H9 (cell line): ENCODE results near the gene CDKAL1. TPM values are rescaled to one million over a fixed set of nuclear protein-coding genes. Genes with fewer than 3 reads are reported as not detected.
A peak's percentile ranks its signal among the peaks of the same experiment; 100 is the strongest.

Experiments
- DNase-seq: peaks from one replicate; pipeline ENCODE4 v3.0.0-alpha.2; 2017
- H2AFZ ChIP-seq: one replicate; pipeline ENCODE4 v1.6.1; 2013; ENCODE audit warnings: mild to moderate bottlenecking, low read length, control low read depth, moderate library complexity
- H2AK5ac ChIP-seq: 2 replicates; pipeline ENCODE4 v1.6.1; 2013; ENCODE audit warnings: low read length, control low read depth, mixed read lengths; ENCODE audit not compliant: insufficient read length
- H2BK120ac ChIP-seq: one replicate; pipeline ENCODE4 v1.6.1; 2013; ENCODE audit warnings: low read depth, mild to moderate bottlenecking, low read length, control low read depth, inconsistent platforms; ENCODE audit not compliant: poor library complexity, severe bottlenecking
- H2BK12ac ChIP-seq: 2 replicates; pipeline ENCODE4 v1.6.1; 2013; ENCODE audit warnings: low read length, control low read depth, mixed read lengths, low read depth; ENCODE audit not compliant: insufficient read length
- H2BK15ac ChIP-seq: 2 replicates; pipeline ENCODE4 v1.6.1; 2013; ENCODE audit warnings: low read depth, low read length, control low read depth
- H2BK20ac ChIP-seq: one replicate; pipeline ENCODE4 v1.6.1; 2013; ENCODE audit warnings: low read depth, mild to moderate bottlenecking, low read length, control low read depth, inconsistent platforms; ENCODE audit not compliant: poor library complexity, severe bottlenecking
- H2BK5ac ChIP-seq: 2 replicates; pipeline ENCODE4 v1.6.1; 2013; ENCODE audit warnings: low read length, control low read depth, mixed read lengths; ENCODE audit not compliant: insufficient read length
- H3K14ac ChIP-seq: 2 replicates; pipeline ENCODE4 v1.6.1; 2013; ENCODE audit warnings: low read length, control low read depth; ENCODE audit not compliant: insufficient read depth
- H3K18ac ChIP-seq: 2 replicates; pipeline ENCODE4 v1.6.1; 2013; ENCODE audit warnings: low read depth, mild to moderate bottlenecking, mixed read lengths, low read length, control low read depth; ENCODE audit not compliant: insufficient read length
- H3K23ac ChIP-seq: 2 replicates; pipeline ENCODE4 v1.6.1; 2013; ENCODE audit warnings: low read length, control low read depth, mixed read lengths, low read depth; ENCODE audit not compliant: insufficient read length
- H3K23me2 ChIP-seq: 2 replicates; pipeline ENCODE4 v1.6.1; 2013; ENCODE audit warnings: low read depth, mild to moderate bottlenecking, mixed read lengths, low read length, control low read depth; ENCODE audit not compliant: insufficient read length, poor library complexity, severe bottlenecking
- H3K27ac ChIP-seq: 2 replicates; pipeline ENCODE4 v1.5.1; 2013; ENCODE audit warnings: low read length, control low read depth, mixed read lengths, low read depth; ENCODE audit not compliant: insufficient read length
- H3K27me3 ChIP-seq: 2 replicates; pipeline ENCODE4 v1.6.1; 2013; ENCODE audit warnings: low read length, control low read depth, inconsistent platforms; ENCODE audit not compliant: insufficient read depth
- H3K4ac ChIP-seq: 2 replicates; pipeline ENCODE4 v1.6.1; 2013; ENCODE audit warnings: low read depth, mild to moderate bottlenecking, control low read depth, inconsistent platforms, low read length, moderate library complexity
- H3K4me1 ChIP-seq: 2 replicates; pipeline ENCODE4 v1.6.1; 2013; ENCODE audit warnings: low read length, control low read depth, inconsistent platforms; ENCODE audit not compliant: insufficient read depth
- H3K4me2 ChIP-seq: 2 replicates; pipeline ENCODE4 v1.6.1; 2013; ENCODE audit warnings: low read length, control low read depth, mixed read lengths; ENCODE audit not compliant: insufficient read length, insufficient read depth
- H3K56ac ChIP-seq: 2 replicates; pipeline ENCODE4 v1.6.1; 2013; ENCODE audit warnings: low read depth, mild to moderate bottlenecking, mixed read lengths, low read length, control low read depth; ENCODE audit not compliant: insufficient read length
- H3K79me1 ChIP-seq: 2 replicates; pipeline ENCODE4 v1.6.1; 2013; ENCODE audit warnings: low read depth, mild to moderate bottlenecking, moderate library complexity, low read length, control low read depth, inconsistent platforms; ENCODE audit not compliant: insufficient read depth, poor library complexity, severe bottlenecking
- H3K79me2 ChIP-seq: 2 replicates; pipeline ENCODE4 v1.6.1; 2013; ENCODE audit warnings: low read length, control low read depth, inconsistent platforms; ENCODE audit not compliant: insufficient read depth
- H3K9ac ChIP-seq: 2 replicates; pipeline ENCODE4 v1.6.1; 2013; ENCODE audit warnings: low read length, control low read depth, mixed read lengths; ENCODE audit not compliant: insufficient read length; ENCODE audit errors: extremely low read depth
- H3K9me3 ChIP-seq: one replicate; pipeline ENCODE4 v1.6.1; 2013; ENCODE audit warnings: low read depth, low read length, inconsistent platforms; ENCODE audit not compliant: control insufficient read depth
- H3T11ph ChIP-seq: one replicate; pipeline ENCODE4 v1.6.1; 2013; ENCODE audit warnings: mild to moderate bottlenecking, low read length, control low read depth, inconsistent platforms
- H4K20me1 ChIP-seq: one replicate; pipeline ENCODE4 v1.6.1; 2013; ENCODE audit not compliant: control insufficient read depth, insufficient read length, insufficient read depth
- H4K5ac ChIP-seq: 2 replicates; pipeline ENCODE4 v1.6.1; 2013; ENCODE audit warnings: low read depth, mild to moderate bottlenecking, mixed read lengths, low read length, control low read depth; ENCODE audit not compliant: insufficient read length
- H4K8ac ChIP-seq: replicated peaks from 2 replicates; pipeline ENCODE4 v1.6.1; 2013; ENCODE audit warnings: low read length, control low read depth, mixed read lengths, low read depth; ENCODE audit not compliant: insufficient read length
- H4K91ac ChIP-seq: 2 replicates; pipeline ENCODE4 v1.6.1; 2013; ENCODE audit warnings: low read depth, mild to moderate bottlenecking, moderate library complexity, mixed read lengths, low read length, control low read depth; ENCODE audit not compliant: insufficient read length
- H3K27ac Mint-ChIP-seq, 3 experiments: 2 replicates in 2 of 3; 3 replicates in 1 of 3; pipeline ENCODE4 v1.8.0; 2020 to 2021; ENCODE audit warnings: mixed read lengths in 3 of 3, mild to moderate bottlenecking in 1 of 3, moderate library complexity in 1 of 3
- H3K27me3 Mint-ChIP-seq: 2 replicates; pipeline ENCODE4 v1.8.0; 2021; ENCODE audit warnings: low read depth, mild to moderate bottlenecking, moderate library complexity, mixed read lengths
- H3K36me3 Mint-ChIP-seq, 3 experiments: 2 replicates in 2 of 3; 3 replicates in 1 of 3; pipeline ENCODE4 v1.8.0; 2020 to 2021; ENCODE audit warnings: low read depth in 3 of 3, mixed read lengths in 3 of 3; ENCODE audit not compliant: insufficient read depth in 1 of 3
- H3K4me1 Mint-ChIP-seq, 2 experiments: 2 replicates each; pipeline ENCODE4 v1.8.0; 2020; ENCODE audit warnings: mixed read lengths in 2 of 2
- H3K4me3 Mint-ChIP-seq, 2 experiments: 2 replicates in 1 of 2; 3 replicates in 1 of 2; pipeline ENCODE4 v1.8.0; 2020 to 2021; ENCODE audit warnings: mild to moderate bottlenecking in 2 of 2, mixed read lengths in 2 of 2, moderate library complexity in 1 of 2
- H3K9me3 Mint-ChIP-seq, 2 experiments: 2 replicates in 1 of 2; 3 replicates in 1 of 2; pipeline ENCODE4 v1.8.0; 2020; ENCODE audit warnings: mild to moderate bottlenecking in 2 of 2, mixed read lengths in 2 of 2, moderate library complexity in 1 of 2
- WGBS: extraction: QIAGEN DNeasy Blood & Tissue Kit; methylation state at CpG from one replicate; pipeline ENCODE4 v1.1.7; 2013; ENCODE audit warnings: missing lambda C conversion rate, low lambda C conversion rate, mixed read lengths; ENCODE audit not compliant: insufficient read length; ENCODE audit errors: extremely low coverage; 5-methylcytosine and 5-hydroxymethylcytosine counted together
- total RNA-seq: library from RNA; stranded (reverse); gene quantifications from 2 replicates; pipeline ENCODE4 v1.2.1, GENCODE V29; 2021
- TF ChIP-seq, protein P1 (sequence below): fragments of 200-600 bp; sonication (generic); conservative IDR thresholded peaks from 3 replicates; pipeline ENCODE4 v1.8.0; 2021; ENCODE audit warnings: antibody characterized with exemption, mild to moderate bottlenecking

The CDKAL1 gene
- total RNA-seq, 1 experiment from 2014 or later = 23.0 TPM

DNA sequence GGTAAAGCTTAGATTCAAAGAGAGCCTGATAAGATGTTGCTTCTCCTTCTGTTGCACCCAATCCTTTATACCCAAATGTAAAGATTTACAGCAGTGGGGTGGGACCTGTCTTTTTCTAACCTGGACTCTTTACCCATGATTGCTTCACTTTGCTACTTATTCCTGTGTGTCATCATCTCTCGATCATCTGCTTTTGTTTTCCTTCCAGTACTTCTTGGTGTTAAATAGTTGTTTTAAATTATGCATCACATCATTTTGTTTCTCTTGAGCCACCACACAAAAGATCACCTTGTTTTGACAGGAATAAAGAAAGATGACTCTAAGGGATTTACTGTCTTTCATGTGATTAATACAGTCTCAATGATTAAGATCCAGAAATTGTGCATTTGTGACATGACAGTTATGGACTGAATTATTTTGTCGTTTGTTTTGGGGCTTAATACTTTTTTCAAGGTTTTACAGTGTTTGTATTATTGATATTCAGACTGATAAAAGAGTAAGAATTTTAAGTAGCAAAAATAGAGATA is 123.1 kb downstream of the CDKAL1 start:
- no CpG with 5 or more reads among the region's 2 CpGs for WGBS
- Histone ChIP-seq H4K8ac (no peak overlapping the region), H3K4me1 (no peaks in the 10 kb centered on the region), H2BK12ac (no peak overlapping the region), H3K27ac (no peak overlapping the region), H4K91ac (no peak overlapping the region), H3K23me2 (no peaks in the 10 kb centered on the region), H3K18ac (no peak overlapping the region), H3K79me2 (no peaks in the 10 kb centered on the region), H3K9me3 (no peaks in the 10 kb centered on the region), H2BK15ac (no peak overlapping the region), H3K9ac (no peak overlapping the region), H3K79me1 (peaks cover 3% of the 10 kb centered on the region), H2AFZ (no peak overlapping the region), H3K4me2 (no peak overlapping the region), H2BK20ac (no peak overlapping the region), H2BK120ac (no peak overlapping the region), H3K14ac (no peak overlapping the region), H3T11ph (no peak overlapping the region), H3K4ac (no peak overlapping the region), H4K20me1 (no peaks in the 10 kb centered on the region), H2BK5ac (no peak overlapping the region), H3K23ac (no peak overlapping the region), H4K5ac (no peak overlapping the region), H3K56ac (no peak overlapping the region), H2AK5ac (no peak overlapping the region), H3K27me3 (no peaks in the 10 kb centered on the region)
- H3K27me3 Mint-ChIP-seq = no peaks in the 10 kb centered on the region
- H3K27ac Mint-ChIP-seq = peak overlapping the region in 1 of 3 experiments; percentile 8; a peak in 2 of 7 replicates
- DNase-seq = no peak
- H3K4me1 Mint-ChIP-seq = peaks cover 27 to 29% of the 10 kb centered on the region in 2 experiments
- H3K9me3 Mint-ChIP-seq = no peaks in the 10 kb centered on the region
- H3K36me3 Mint-ChIP-seq = no peaks in the 10 kb centered on the region; a peak in 1 of 7 replicates
- H3K4me3 Mint-ChIP-seq = no peak overlapping the region
- TF ChIP-seq, protein P1, sequence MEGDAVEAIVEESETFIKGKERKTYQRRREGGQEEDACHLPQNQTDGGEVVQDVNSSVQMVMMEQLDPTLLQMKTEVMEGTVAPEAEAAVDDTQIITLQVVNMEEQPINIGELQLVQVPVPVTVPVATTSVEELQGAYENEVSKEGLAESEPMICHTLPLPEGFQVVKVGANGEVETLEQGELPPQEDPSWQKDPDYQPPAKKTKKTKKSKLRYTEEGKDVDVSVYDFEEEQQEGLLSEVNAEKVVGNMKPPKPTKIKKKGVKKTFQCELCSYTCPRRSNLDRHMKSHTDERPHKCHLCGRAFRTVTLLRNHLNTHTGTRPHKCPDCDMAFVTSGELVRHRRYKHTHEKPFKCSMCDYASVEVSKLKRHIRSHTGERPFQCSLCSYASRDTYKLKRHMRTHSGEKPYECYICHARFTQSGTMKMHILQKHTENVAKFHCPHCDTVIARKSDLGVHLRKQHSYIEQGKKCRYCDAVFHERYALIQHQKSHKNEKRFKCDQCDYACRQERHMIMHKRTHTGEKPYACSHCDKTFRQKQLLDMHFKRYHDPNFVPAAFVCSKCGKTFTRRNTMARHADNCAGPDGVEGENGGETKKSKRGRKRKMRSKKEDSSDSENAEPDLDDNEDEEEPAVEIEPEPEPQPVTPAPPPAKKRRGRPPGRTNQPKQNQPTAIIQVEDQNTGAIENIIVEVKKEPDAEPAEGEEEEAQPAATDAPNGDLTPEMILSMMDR = no peak
